Muscle layer of duodenum (tissue), 2 donors: ENCODE results near the gene FBRS.

Source experiments
- H3K27ac ChIP-seq: one replicate; pipeline ENCODE4 v1.7.0; 2013; ENCODE audit warnings: mild to moderate bottlenecking, low read length
- H3K27me3 ChIP-seq: one replicate; pipeline ENCODE4 v1.7.0; 2013; ENCODE audit warnings: low read depth, mild to moderate bottlenecking, control low read depth, low read length
- H3K36me3 ChIP-seq, 2 donors: one replicate each; pipeline ENCODE4 v1.7.0; 2013; ENCODE audit warnings: low read length in 2 of 2, control low read depth in 1 of 2, mild to moderate bottlenecking in 1 of 2; ENCODE audit not compliant: insufficient read depth in 2 of 2, control insufficient read depth in 1 of 2
- H3K4me1 ChIP-seq, 2 donors: one replicate each; pipeline ENCODE4 v1.7.0; 2013; ENCODE audit warnings: low read length in 2 of 2, mild to moderate bottlenecking in 2 of 2, control low read depth in 1 of 2, moderate library complexity in 1 of 2; ENCODE audit not compliant: insufficient read depth in 2 of 2, control insufficient read depth in 1 of 2
- H3K4me3 ChIP-seq, 2 donors: one replicate each; pipeline ENCODE4 v1.7.0; 2013; ENCODE audit warnings: low read length in 2 of 2, low read depth in 1 of 2, mild to moderate bottlenecking in 1 of 2
- H3K9me3 ChIP-seq, 2 donors: one replicate each; pipeline ENCODE4 v1.7.0; 2013; ENCODE audit warnings: low read length in 2 of 2, control low read depth in 1 of 2, mild to moderate bottlenecking in 1 of 2; ENCODE audit not compliant: control insufficient read depth in 1 of 2
- donor health status: healthy.

FBRS gene

DNA sequence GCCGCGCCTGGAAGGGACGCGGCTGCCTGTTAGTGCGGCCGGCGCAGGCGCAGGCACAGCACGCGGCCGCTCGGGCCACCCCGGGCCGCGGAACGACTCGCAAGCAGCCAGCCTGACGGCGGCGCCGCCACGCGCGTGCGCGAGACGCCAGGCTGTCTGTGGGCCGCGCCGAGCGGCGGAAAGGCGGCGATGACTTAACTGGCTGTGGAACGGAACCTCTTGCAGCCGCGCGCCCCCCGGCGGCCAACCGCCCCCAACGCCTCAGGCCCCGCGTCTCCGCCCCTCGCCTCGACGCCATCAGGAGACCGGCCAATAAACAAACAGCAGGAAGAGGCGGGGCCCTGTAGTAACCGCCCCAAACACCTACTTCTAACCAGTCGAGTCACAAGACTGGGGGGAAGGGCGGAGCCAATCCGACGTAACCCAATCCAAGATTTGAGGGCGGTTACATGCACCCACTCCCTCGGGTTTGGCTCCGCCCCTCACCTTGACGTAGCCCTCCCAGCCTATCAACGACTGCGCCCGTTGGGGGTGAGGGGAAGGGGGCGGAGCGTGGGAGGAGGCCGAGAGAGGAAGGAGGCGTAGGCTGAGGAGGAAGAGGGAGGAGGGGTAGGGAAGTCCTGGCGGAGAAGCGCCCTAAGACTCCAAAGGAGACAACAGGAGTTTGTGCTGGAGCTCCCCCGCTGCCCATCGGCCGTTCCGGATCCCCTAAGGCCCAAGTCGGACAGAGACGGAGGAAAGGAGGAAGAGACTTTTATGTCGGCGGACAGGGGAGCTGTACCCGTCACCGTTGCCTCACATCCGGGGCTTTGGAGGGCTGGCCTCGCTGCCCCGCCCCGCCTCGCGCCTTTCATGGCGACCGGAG lies at the start of gene FBRS:
Gene FBRS, plus strand, starts transcription at position 566 of the 865 bp plus-strand sequence. CDS start 1,088 bp downstream, outside the sequence.
- no peaks in the 10 kb centered on the region for H3K9me3 ChIP-seq
- no peaks in the 10 kb centered on the region for H3K27me3 ChIP-seq
- peaks cover 38 to 58% of the 10 kb centered on the region in 2 donors for H3K36me3 ChIP-seq
- H3K4me3 ChIP-seq = peak within 1 kb of the TSS; percentile 84 to 92
- H3K4me1 ChIP-seq = peaks cover 24 to 43% of the 10 kb centered on the region in 2 donors
- peak within 1 kb of the TSS; percentile 98 for H3K27ac ChIP-seq

DNA sequence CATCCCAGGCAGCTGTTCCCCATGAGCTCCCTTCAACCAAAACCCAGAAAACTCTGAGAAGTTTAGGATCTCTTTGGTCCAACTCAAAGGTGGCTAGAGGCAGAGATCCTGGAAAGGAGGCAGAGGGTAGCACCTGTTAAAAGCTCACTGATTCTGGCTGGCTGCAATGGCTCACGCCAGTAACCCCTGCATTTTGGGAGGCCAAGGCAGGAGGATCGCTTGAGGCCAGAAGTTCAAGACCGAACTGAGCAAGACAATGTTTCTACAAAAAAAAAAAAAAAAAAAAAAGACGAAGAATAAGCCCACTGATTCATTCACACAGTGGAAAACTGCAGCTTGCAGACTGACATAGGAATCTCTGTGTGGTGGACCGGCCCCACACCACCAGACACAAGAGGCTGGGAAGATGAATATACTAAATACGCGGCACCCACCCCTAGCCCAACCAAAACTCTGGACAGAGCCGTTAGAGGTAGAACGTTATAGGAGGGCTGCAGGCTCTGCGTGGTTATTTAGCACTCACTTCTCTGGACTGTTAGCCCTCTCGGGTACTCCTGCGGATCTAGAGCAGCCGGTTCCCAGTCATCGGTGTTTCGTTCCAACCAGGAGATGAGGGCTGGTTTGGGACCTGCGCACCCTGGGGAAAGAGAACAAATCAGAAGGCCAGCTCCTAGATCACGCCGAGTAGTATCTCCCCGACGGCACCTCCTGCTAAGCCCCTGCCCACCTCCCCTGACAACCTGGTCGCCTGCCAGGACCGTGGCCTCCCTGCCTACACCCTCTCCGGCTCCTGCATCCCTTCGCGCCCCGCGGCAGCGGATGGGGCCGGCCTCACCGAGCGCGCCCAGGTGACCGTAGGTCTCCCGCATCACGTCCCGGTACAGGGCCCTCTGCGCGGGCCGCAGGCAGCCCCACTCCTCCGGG lies 49.0 kb upstream of the FBRS start:
- H3K4me3 ChIP-seq = peak overlapping the region; percentile 91 to 94
- H3K36me3 ChIP-seq = peaks cover under 1 to 17% of the 10 kb centered on the region in 2 donors
- H3K4me1 ChIP-seq = peaks cover 6 to 24% of the 10 kb centered on the region in 2 donors
- H3K27ac ChIP-seq = peak overlapping the region; percentile 94
- H3K27me3 ChIP-seq = no peaks in the 10 kb centered on the region
- no peaks in the 10 kb centered on the region for H3K9me3 ChIP-seq

DNA sequence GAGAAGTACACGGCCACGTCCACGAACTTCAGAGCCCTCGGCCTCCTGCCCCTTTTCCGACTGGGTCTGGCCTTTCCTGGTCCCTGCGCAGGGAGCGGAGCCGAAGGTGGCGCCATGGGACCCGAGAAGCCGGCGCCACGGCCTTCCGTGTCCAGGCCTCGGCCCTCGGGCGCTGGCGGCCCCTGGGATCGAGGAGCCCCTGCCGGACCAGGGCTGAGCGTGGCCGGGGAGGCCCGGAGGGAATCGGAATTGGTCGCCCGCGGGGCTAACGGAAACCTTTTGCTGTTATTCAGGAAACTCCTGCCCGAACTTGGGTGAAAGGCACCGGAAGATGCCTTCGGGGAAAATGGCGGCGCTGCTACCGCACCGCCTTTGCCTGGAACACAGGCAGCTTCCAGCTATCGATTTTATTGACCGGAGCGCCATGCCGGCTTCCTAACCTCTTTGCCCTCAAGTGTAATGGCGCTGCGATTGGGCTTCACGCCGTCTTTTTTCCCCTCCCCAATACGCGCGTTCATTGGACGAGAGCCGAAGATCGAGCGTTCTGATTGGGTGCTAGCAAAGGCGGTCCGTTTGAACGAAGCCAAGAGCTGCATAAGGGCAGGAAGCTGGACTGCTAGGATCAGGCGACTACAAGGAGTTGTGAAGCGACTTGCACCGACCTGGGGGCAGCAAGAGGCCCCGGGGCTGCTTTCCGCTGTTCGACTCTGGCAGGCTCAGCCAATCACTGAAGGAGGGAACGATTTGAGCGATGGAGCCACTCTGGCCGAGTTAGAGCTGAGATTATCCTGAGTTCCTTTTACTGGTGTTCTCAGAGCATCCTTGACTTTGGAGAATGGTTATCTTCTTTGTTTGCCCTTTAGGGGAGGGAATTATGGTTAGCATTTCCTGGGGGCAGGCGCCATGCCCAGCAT lies 48.0 kb upstream of the FBRS start, which contains the start of gene ZNF689:
Gene ZNF689, minus strand, starts transcription at position 464 of the 914 bp plus-strand sequence. Its CDS starts 348 bp downstream, at position 116.
- Histone ChIP-seq H3K36me3 (peaks cover 0 to 8% of the 10 kb centered on the region in 2 donors), H3K9me3 (no peaks in the 10 kb centered on the region), H3K4me3 (peak within 1 kb of the TSS; percentile 91 to 94), H3K27ac (peak within 1 kb of the TSS; percentile 94), H3K4me1 (peaks cover 6 to 15% of the 10 kb centered on the region in 2 donors), H3K27me3 (no peaks in the 10 kb centered on the region)

DNA sequence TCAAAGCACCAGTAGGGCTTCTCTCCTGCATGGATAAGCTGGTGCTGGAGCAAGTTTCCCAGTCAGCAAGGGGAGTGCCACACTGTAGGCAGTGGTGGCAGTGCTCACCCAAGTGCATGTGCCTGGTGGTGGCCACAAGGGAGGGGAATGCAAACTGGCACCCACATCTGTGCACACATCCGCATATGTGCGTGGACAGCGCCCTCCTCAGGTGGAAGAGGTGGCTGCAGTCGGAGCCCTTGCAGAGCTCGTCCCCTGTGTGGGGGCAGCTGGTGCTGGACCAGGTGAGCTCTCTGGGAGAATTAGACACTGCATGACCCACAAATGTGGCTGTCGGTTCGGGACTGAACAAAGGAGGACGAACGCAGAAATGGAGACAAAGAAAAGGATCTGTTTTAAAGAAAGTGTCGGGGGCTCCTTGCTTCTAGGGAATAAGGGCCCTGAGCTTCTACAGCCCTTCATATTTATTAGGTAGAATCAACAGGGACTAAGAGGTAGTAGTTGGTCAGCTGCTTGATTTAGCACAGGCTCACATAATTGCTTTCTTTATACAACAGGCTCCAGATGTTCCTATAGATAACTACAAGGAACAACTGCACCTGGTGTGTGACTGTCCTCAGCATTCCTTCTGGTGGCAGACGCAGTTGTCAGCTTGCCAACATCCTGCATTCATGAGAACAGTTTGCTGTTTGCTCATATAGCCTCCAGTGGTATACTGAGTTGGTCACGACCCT lies 42.7 kb upstream of the FBRS start:
- peaks cover 0 to under 1% of the 10 kb centered on the region in 2 donors for H3K4me1 ChIP-seq
- H3K36me3 ChIP-seq = no peaks in the 10 kb centered on the region

DNA sequence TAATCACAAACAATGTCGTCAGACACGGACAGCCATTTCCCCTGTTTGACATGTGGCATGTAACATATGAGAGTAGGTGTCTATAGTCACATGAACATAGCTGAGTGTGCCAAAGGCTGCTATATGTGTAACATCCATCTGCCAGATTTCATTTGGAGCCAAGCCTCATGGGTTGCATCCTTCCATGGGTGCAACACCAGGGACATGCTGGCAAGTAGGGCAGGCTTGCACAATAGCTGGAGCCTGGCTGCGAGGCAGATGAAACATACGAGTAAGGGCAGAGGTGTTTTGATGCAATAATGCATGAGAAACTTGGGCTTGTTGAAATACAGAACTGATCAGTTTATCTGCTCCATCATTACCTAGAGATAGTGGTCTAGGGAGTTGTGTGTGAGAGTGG lies 39.0 kb upstream of the FBRS start:
- no peaks in the 10 kb centered on the region for H3K4me1 ChIP-seq
- no peaks in the 10 kb centered on the region for H3K36me3 ChIP-seq
- no peak overlapping the region for H3K27ac ChIP-seq
- H3K9me3 ChIP-seq = no peaks in the 10 kb centered on the region
- H3K27me3 ChIP-seq = no peaks in the 10 kb centered on the region
- no peak overlapping the region for H3K4me3 ChIP-seq

More for the DNA sequence above, 42.7 kb upstream of the FBRS start:
- Histone ChIP-seq H3K27ac (no peak overlapping the region), H3K9me3 (no peaks in the 10 kb centered on the region), H3K27me3 (no peaks in the 10 kb centered on the region), H3K4me3 (no peak overlapping the region)

DNA sequence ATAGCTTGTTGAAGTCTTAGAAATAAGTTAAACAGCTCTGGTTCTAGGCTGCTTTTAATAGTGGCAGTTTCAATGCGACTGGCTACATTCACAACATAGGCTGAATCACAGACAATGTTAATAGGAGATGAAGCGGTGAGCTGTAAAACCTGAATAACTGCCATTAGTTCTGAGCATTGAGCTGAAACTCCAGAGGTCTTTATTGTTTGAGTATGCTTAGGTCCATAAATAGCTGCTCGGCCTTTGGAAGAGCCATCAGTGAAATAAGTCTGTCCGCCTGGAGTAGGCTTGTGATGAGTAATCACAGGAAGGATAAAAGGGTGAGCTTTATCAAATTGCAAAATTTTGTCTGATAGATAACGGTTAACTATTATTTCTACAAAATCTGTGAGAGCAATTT lies 38.6 kb upstream of the FBRS start:
- Histone ChIP-seq H3K36me3 (no peaks in the 10 kb centered on the region), H3K9me3 (no peaks in the 10 kb centered on the region), H3K4me1 (no peaks in the 10 kb centered on the region), H3K27ac (no peak overlapping the region), H3K4me3 (no peak overlapping the region), H3K27me3 (no peaks in the 10 kb centered on the region)

DNA sequence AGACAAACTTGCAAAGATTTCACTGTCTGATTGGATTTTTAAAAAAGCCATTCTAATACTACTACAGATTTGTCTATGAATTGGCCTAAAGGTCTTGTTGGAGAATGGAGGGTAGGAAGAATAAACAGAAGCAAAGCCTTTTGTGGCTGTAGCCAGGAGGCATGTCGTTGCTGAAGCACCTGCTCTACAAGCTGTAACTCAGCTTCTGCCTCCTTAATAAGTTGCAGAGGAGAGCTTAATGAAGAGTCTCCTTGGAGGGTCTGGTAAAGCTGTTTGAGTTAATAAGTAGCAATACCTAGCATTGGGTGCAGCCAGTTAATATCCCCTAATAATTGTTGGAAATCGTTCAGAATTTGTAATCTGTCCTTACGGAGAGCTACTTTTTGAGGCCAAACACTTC lies 38.1 kb upstream of the FBRS start:
- Histone ChIP-seq H3K27me3 (no peaks in the 10 kb centered on the region), H3K36me3 (no peaks in the 10 kb centered on the region), H3K9me3 (no peaks in the 10 kb centered on the region), H3K27ac (no peak overlapping the region), H3K4me1 (no peaks in the 10 kb centered on the region), H3K4me3 (no peak overlapping the region)

DNA sequence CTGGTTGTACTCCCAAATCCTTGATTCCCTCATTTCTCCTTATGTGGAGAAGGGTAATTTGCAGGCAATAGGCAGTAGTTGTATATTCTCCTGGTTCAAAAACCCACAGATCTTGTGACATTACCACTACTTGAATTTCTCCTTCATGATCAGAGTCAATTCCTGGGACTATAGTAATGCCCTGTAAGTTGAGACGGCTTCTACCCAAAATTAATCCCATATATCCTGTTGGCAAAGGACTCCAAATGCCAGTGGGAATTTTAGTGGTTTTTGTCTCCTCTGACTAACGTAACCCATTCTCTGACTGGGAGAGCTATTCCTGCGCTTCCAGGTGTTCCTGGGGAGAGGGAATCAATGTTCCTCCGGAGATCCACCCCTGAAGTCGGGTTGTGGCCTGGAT lies 36.5 kb upstream of the FBRS start:
- Histone ChIP-seq H3K9me3 (no peaks in the 10 kb centered on the region), H3K36me3 (no peaks in the 10 kb centered on the region), H3K27me3 (no peaks in the 10 kb centered on the region), H3K4me3 (no peak overlapping the region), H3K4me1 (no peaks in the 10 kb centered on the region), H3K27ac (no peak overlapping the region)

DNA sequence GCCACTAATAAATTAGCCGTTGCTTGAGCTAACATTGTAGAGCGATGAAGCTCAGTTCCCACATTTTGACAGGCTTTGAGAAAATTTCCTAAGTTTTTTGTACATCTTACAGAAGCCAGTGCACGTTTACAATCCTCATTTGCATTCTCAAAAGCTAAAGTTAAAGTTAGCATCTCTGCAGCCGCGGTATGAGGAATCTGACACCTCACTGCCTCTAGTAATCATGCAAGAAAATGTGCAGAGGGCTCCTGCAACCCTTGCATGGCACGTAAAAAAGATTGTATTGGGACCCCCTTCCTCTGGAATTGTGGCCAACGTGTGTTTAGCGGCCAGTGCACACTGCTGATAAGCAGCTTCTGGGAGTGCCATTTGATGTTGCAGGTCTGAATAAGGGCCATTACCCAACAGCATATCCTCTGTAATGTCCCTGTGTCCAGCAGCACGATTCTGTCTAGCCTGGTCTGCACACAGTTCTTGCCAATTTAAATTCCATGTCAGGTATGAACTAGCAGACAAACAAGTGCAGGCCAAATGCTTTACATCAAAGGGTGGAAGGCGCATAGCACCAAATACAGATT lies 35.7 kb upstream of the FBRS start:
- no peaks in the 10 kb centered on the region for H3K9me3 ChIP-seq
- no peaks in the 10 kb centered on the region for H3K27me3 ChIP-seq
- no peaks in the 10 kb centered on the region for H3K36me3 ChIP-seq
- H3K4me3 ChIP-seq = no peak overlapping the region
- H3K27ac ChIP-seq = no peak overlapping the region
- no peaks in the 10 kb centered on the region for H3K4me1 ChIP-seq
